GM19463 (cell line): ENCODE results near the gene TAS1R2.

Experiments
- ATAC-seq: cut with Tn5 transposase; IDR thresholded peaks from one replicate; pipeline ENCODE4 v1.9.1; 2021; ENCODE audit warnings: mild to moderate bottlenecking, moderate library complexity; ENCODE audit not compliant: unreplicated experiment

Gene TAS1R2

GRCh38 chr1:18803851-18804250 lies 55.6 kb downstream of the TAS1R2 start:
- ATAC-seq, result no peak

GRCh38 chr1:18803151-18803791 lies 56.2 kb downstream of the TAS1R2 start:
- no peak for ATAC-seq

DNA sequence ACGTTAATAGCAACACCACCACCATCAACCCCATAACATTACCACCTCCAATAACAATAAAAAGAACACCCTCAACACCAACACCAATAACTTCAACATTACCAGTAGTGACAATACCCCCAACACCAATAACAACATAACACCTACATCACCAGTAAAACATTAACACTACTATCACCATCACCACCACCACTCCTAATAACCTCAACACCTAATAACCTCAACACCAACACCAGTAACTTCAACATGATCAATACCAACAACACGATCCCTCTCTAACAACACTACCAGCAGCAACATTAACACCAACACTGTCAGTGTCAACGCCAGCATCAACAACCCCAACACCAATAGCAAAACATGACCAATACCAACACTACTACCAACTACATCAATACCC lies 57.2 kb downstream of the TAS1R2 start:
- no peak for ATAC-seq

DNA sequence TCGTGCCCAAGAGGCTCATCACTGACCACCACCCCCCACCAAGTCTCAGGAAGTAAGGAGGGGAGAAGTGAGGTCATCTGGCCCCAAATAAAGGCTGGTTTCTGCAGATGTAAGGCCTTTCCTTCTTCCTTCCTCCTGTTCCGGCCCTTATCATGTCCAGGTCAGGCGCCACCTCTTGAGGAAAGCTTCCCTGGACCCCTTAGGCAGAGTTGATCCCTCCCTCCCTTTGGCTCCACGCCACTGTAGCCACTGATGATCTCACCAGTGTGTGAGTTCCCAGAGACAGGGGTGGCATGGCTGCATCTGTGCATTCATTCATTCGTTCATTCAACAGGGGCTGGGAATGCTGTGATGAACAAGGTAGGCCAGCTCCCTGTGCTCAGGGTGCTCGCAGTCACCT lies 59.2 kb downstream of the TAS1R2 start:
- ATAC-seq, result no peak

DNA sequence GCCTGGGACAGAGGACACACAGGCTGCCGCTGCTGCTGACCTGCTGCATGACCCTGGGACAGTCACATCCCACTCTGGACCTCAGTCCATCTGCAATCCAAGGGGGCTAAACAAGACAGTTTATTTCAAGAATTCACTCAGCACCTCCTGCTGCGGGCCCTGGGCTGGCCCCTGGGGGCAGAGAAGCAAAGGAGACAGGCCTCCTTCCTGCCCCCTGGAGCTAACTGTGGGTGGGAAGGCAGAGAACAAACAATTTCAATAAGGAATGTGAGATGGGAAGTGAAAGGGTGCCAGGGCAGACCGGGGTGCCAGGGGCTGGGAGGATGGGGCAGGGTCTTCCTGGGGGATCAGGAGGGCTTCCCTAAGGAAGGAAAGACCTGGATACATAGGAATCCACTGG lies 60.0 kb downstream of the TAS1R2 start:
- ATAC-seq, result no peak

GRCh38 chr1:18798946-18799345 lies 60.5 kb downstream of the TAS1R2 start:
- no peak for ATAC-seq

GRCh38 chr1:18798533-18798932 lies 60.9 kb downstream of the TAS1R2 start:
- no peak for ATAC-seq

DNA sequence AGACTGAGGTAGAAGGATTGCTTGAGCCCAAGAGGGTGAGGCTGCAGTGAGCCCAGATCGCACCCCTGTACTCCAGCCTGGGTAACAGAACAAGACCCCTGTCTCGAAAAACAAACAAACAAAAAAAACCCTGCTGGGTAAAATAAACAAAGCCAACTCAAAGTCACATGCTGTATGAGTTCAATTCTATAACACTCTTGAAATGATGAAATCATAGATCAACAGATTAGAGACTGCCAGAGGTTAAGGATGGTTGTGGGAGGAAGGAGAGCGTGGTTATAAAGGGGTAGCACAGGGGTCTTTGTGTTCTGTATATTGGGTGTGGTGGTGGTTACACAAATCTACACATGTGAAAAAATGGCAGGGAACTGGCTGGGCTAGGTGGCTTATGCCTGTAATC lies 62.5 kb downstream of the TAS1R2 start:
- no peak for ATAC-seq

DNA sequence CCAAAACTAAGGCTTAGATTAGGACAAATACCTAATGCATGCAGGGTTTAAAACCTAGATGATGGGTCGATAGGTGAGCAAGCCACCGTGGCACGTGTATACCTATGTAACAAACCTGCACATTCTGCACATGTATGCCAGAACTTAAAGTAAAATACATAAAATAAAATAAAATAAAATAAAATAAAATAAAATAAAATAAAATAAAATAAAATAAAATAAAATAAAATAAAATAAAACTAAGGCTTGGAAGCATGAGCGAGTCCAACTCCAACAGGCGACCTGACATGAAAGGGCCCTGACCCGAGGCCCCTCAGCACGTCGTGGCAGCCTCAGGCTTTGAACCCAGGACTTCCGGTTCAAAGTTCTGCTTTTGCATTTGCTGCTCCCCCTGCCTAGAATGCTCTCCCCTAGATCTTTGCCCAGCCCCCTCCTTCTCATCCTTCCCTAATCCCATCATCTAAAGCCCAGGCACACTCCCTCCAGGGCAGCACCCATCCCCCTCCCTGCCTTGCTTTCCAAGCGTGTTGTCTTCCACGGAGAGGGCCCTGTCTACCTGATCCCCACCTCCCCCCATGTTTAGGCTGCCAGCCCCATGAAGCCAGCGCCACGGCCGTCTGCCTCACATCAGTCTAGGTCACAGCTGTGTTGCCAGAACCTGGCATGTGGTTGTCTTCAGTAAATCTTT lies 64.3 kb downstream of the TAS1R2 start:
- ATAC-seq, result no peak

- ATAC-seq, result no peak
Observed at GRCh38 chr1:18794561-18794960, 64.9 kb downstream of the TAS1R2 start.

DNA sequence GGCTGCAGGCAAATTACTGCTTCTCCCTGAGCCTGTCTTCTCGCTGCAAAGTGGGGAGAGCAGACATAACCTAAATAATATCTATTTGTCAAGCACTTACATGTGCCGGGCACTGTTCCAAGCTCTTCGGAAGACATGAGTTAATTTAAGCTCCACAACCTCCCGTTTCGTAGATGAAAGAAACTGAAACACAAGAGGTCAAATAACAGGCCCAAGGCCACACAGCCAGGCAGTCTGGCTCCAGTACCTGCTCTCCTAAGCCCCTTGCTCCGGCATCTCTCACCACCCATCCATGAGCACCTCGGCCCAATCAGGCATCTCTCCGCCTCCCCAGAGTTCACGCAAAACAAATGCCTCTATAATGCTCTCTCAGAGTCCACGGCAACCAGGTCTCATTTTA lies 65.4 kb downstream of the TAS1R2 start:
- ATAC-seq, result no peak

GRCh38 chr1:18793164-18793563 lies 66.3 kb downstream of the TAS1R2 start:
- no peak for ATAC-seq

DNA sequence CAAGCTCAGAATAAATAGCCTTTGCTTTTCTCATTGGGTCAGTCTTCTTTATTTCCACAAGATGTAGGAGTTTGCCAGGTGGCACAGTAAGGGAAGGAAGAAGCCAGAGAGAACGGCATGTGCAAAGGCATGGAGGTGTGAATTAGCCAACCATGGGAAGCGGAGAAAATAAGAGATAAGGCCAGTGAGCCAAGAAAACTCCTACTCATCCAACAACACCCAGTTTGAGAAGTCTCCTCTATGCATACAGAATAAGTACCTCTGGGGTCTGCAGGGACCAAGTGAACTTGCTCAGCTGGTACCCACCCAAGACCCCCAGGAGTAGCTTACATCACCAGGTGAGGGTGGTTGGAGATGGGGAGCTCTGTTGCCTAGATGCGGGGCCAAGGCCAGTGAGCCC lies 66.7 kb downstream of the TAS1R2 start:
- ATAC-seq, result no peak
